HCT116 (cell line): Measurements from ENCODE around the gene BNC2. TPM values are rescaled to one million over a fixed set of nuclear protein-coding genes. Genes with fewer than 3 reads are reported as not detected.

Source experiments
- ATAC-seq: fragments of 200-7000 bp; cut with Tn5 transposase; 2 replicates; pipeline ENCODE4 v1.9.1; 2020; ENCODE audit warnings: mild to moderate bottlenecking, moderate library complexity
- BruUV-seq: library from RNA; stranded (reverse); fragments of 400-500 nt; replicated peaks from 2 replicates; lab custom pipeline; 2021; lab: Mats Ljungman, UMichigan
- CTCF ChIA-PET: fragments of 300-600 bp; sonication (Branson Sonifier 250); formaldehyde crosslinking; loops from one replicate; lab custom pipeline; 2021; ENCODE audit warnings: antibody characterized with exemption; lab: Charles Lee
- POLR2A ChIA-PET: fragments of 300-600, 350-600 bp; sonication (Branson Sonifier 250); formaldehyde crosslinking; loops from one replicate; lab custom pipeline; 2021; ENCODE audit warnings: antibody characterized with exemption; lab: Charles Lee
- RAD21 ChIA-PET, 2 experiments: fragments of 300-600 bp; sonication (Branson Sonifier 250); formaldehyde crosslinking; loops; one replicate each; lab custom pipeline; 2023; ENCODE audit warnings: low total read pairs in 2 of 2; ENCODE audit not compliant: uncharacterized antibody in 2 of 2, unreplicated experiment in 2 of 2, low non-redundant PET in 1 of 2; lab: Charles Lee
- DNase-seq: peaks from one replicate; pipeline ENCODE4 v3.0.0-alpha.2; 2010; ENCODE audit warnings: low read depth, low spot score
- H2AFZ ChIP-seq: fragments of 200-600 bp; shearing (Covaris generic), sonication (generic); 2 replicates; pipeline ENCODE4 v1.6.1; 2017; ENCODE audit warnings: low read depth, mixed run types, mixed read lengths, antibody characterized with exemption, low read length; ENCODE audit not compliant: poor library complexity, severe bottlenecking
- H3K27ac ChIP-seq: 2 replicates; pipeline ENCODE4 v1.5.1; 2012; ENCODE audit warnings: low read depth, low read length
- H3K27me3 ChIP-seq: fragments of 200-600 bp; sonication (generic); 2 replicates; pipeline ENCODE4 v1.6.1; 2016; ENCODE audit warnings: mixed run types, low read length, mixed read lengths; ENCODE audit not compliant: insufficient read depth
- H3K36me3 ChIP-seq, 2 experiments: fragments of 200-500 bp in 1 of 2; fragments of 200-600 bp in 1 of 2; sonication (Bioruptor generic) in 1 of 2; sonication (generic) in 1 of 2; 2 replicates each; pipeline versions ENCODE4 v1.5.1 to v1.6.1; 2014 to 2016; ENCODE audit warnings: low read length in 2 of 2, inconsistent platforms in 1 of 2, mixed read lengths in 1 of 2, mixed run types in 1 of 2; ENCODE audit not compliant: insufficient read depth in 2 of 2, control insufficient read depth in 1 of 2
- H3K4me1 ChIP-seq, 2 experiments: fragments of 200-600 bp in 1 of 2; sonication (generic) in 1 of 2; 2 replicates each; pipeline versions ENCODE4 v1.5.1 to v1.6.1; 2012 to 2017; ENCODE audit warnings: low read length in 2 of 2, inconsistent platforms in 1 of 2, mild to moderate bottlenecking in 1 of 2, mixed read lengths in 1 of 2, mixed run types in 1 of 2, moderate library complexity in 1 of 2; ENCODE audit not compliant: insufficient read depth in 2 of 2, control insufficient read depth in 1 of 2
- H3K4me2 ChIP-seq: fragments of 200-600 bp; sonication (generic); 2 replicates; pipeline ENCODE4 v1.6.1; 2017; ENCODE audit warnings: mixed run types, low read length, mixed read lengths
- H3K4me3 ChIP-seq, 2 experiments: fragments of 200-600 bp in 1 of 2; sonication (generic) in 1 of 2; replicated peaks in 1 of 2; 2 replicates each; pipeline ENCODE4 v1.5.1; 2011 to 2016; ENCODE audit warnings: low read length in 2 of 2, control low read depth in 1 of 2, low read depth in 1 of 2, mild to moderate bottlenecking in 1 of 2, mixed read lengths in 1 of 2, mixed run types in 1 of 2
- H3K79me2 ChIP-seq: fragments of 200-600 bp; sonication (generic); 2 replicates; pipeline ENCODE4 v1.6.1; 2017; ENCODE audit warnings: mild to moderate bottlenecking, mixed run types, low read length, moderate library complexity, mixed read lengths; ENCODE audit not compliant: insufficient read depth
- H3K9ac ChIP-seq: fragments of 200-600 bp; sonication (generic); 2 replicates; pipeline ENCODE4 v1.6.1; 2016; ENCODE audit warnings: low read length, mixed read lengths
- H3K9me2 ChIP-seq: fragments of 200-600 bp; sonication (generic), shearing (Covaris generic); 2 replicates; pipeline ENCODE4 v1.6.1; 2017; ENCODE audit warnings: mixed run types, mild to moderate bottlenecking, moderate library complexity; ENCODE audit not compliant: insufficient read depth
- H3K9me3 ChIP-seq, 2 experiments: fragments of 200-500 bp in 1 of 2; fragments of 200-600 bp in 1 of 2; sonication (Bioruptor generic) in 1 of 2; sonication (generic) in 1 of 2; 2 replicates each; pipeline ENCODE4 v1.6.1; 2014 to 2017; ENCODE audit warnings: low read length in 2 of 2, mixed read lengths in 2 of 2, inconsistent platforms in 1 of 2, low read depth in 1 of 2, mild to moderate bottlenecking in 1 of 2, mixed run types in 1 of 2, moderate library complexity in 1 of 2; ENCODE audit not compliant: control insufficient read depth in 1 of 2, insufficient read depth in 1 of 2
- H4K20me1 ChIP-seq: fragments of 200-600 bp; sonication (generic), shearing (Covaris generic); 2 replicates; pipeline ENCODE4 v1.6.1; 2017; ENCODE audit warnings: mixed run types, mild to moderate bottlenecking, moderate library complexity; ENCODE audit not compliant: insufficient read depth
- EGR1 ChIP-seq: IDR thresholded peaks from 2 replicates; pipeline ENCODE4 v1.6.1; 2012; ENCODE audit warnings: low read depth
- ELF1 ChIP-seq: IDR thresholded peaks from 2 replicates; pipeline ENCODE4 v1.6.1; 2012; ENCODE audit warnings: low read depth, borderline replicate concordance
- EZH2 ChIP-seq: fragments of 200-600 bp; sonication (generic); IDR thresholded peaks from 2 replicates; pipeline ENCODE4 v1.6.1; 2017; ENCODE audit warnings: antibody characterized with exemption, mixed run types
- EZH2phosphoT487 ChIP-seq: fragments of 200-600 bp; IDR thresholded peaks from 2 replicates; pipeline ENCODE4 v1.6.1; 2018; ENCODE audit warnings: antibody characterized with exemption, borderline replicate concordance
- FOSL1 ChIP-seq: IDR thresholded peaks from 2 replicates; pipeline ENCODE4 v1.6.1; 2012; ENCODE audit warnings: low read depth
- JUND ChIP-seq: IDR thresholded peaks from 2 replicates; pipeline ENCODE4 v1.6.1; 2012
- POLR2A ChIP-seq: IDR thresholded peaks from 2 replicates; pipeline ENCODE4 v1.7.0; 2011; ENCODE audit warnings: borderline replicate concordance; ENCODE audit not compliant: insufficient read depth, insufficient read length; ENCODE audit errors: extremely low read depth
- POLR2AphosphoS5 ChIP-seq: IDR thresholded peaks from 2 replicates; pipeline ENCODE4 v1.6.1; 2011; ENCODE audit warnings: mild to moderate bottlenecking, low read depth, low read length, moderate library complexity
- RAD21 ChIP-seq: IDR thresholded peaks from 2 replicates; pipeline ENCODE4 v1.6.1; 2012; ENCODE audit warnings: low read depth, mild to moderate bottlenecking
- SP1 ChIP-seq: IDR thresholded peaks from 2 replicates; pipeline ENCODE4 v1.6.1; 2012; ENCODE audit warnings: low read depth
- YY1 ChIP-seq: IDR thresholded peaks from 2 replicates; pipeline ENCODE4 v1.6.1; 2011; ENCODE audit warnings: low read length, low read depth, moderate library complexity, mild to moderate bottlenecking; ENCODE audit not compliant: insufficient replicate concordance; ENCODE audit errors: extremely low read depth
- ZFX ChIP-seq: fragments of 450-650 bp; IDR thresholded peaks from 2 replicates; pipeline ENCODE4 v1.6.1; 2017
- ZNF274 ChIP-seq: fragments of 200-500 bp; sonication (Bioruptor generic); IDR thresholded peaks from 2 replicates; pipeline ENCODE4 v1.6.1; 2014; ENCODE audit warnings: mild to moderate bottlenecking, low read depth, low read length, inconsistent platforms
- intact Hi-C: fragments of 100-400 bp; cut with micrococcal nuclease; formaldehyde crosslinking; loops from 2 replicates; pipeline ENCODE4 v1.10.0; 2022
- total RNA-seq: library from RNA; stranded (reverse); gene quantifications from one replicate; pipeline ENCODE4 v1.2.1, GENCODE V29; 2021; ENCODE audit not compliant: unreplicated experiment
- TF ChIP-seq, protein P1 (sequence below): IDR thresholded peaks from 2 replicates; pipeline ENCODE4 v1.6.1; 2011; ENCODE audit warnings: mild to moderate bottlenecking, low read length, moderate library complexity; ENCODE audit not compliant: insufficient replicate concordance; ENCODE audit errors: extremely low read depth
- TF ChIP-seq, protein P2 (sequence below): IDR thresholded peaks from 2 replicates; pipeline ENCODE4 v1.6.1; 2012; ENCODE audit warnings: low read depth
- TF ChIP-seq, protein P3 (sequence below), 3 experiments: fragments of 200-600 bp in 1 of 3; sonication (generic) in 1 of 3; IDR thresholded peaks in 2 of 3; conservative IDR thresholded peaks in 1 of 3; 2 replicates each; pipeline ENCODE4 v1.5.1; 2012 to 2017; ENCODE audit warnings: low read depth in 2 of 3, low read length in 2 of 3, antibody characterized with exemption in 1 of 3, borderline replicate concordance in 1 of 3, control low read depth in 1 of 3, mild to moderate bottlenecking in 1 of 3, mixed read lengths in 1 of 3, mixed run types in 1 of 3, moderate library complexity in 1 of 3; ENCODE audit not compliant: insufficient read depth in 1 of 3

BNC2 gene
- total RNA-seq, 1 experiment from 2014 or later = 0.37 TPM

DNA sequence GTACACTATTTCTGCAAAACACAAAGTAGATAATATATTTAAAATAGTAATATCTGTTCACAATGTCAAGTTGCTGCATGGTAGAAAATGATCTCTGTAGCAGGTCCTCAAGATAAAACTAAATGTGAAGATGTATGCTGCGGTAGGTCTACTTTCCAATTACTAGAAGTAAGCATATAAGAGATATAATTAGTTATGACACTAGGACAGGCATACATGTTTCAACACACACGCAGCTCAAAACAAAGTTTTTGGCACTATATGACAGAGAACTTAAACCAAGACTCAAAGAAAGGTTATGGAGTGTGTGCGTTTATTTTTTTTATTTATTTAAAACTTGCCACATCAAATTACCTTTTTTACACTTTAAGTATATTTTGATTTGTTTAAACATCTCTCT lies 23.5 kb downstream of the BNC2 start (continued):
- TF ChIP-seq, protein P1, sequence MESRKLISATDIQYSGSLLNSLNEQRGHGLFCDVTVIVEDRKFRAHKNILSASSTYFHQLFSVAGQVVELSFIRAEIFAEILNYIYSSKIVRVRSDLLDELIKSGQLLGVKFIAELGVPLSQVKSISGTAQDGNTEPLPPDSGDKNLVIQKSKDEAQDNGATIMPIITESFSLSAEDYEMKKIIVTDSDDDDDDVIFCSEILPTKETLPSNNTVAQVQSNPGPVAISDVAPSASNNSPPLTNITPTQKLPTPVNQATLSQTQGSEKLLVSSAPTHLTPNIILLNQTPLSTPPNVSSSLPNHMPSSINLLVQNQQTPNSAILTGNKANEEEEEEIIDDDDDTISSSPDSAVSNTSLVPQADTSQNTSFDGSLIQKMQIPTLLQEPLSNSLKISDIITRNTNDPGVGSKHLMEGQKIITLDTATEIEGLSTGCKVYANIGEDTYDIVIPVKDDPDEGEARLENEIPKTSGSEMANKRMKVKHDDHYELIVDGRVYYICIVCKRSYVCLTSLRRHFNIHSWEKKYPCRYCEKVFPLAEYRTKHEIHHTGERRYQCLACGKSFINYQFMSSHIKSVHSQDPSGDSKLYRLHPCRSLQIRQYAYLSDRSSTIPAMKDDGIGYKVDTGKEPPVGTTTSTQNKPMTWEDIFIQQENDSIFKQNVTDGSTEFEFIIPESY = no peak
- TF ChIP-seq JUND (no peak), ZFX (no peak), ZNF274 (no peak), POLR2A (no peak), RAD21 (no peak), EGR1 (no peak), EZH2 (no peak)

DNA sequence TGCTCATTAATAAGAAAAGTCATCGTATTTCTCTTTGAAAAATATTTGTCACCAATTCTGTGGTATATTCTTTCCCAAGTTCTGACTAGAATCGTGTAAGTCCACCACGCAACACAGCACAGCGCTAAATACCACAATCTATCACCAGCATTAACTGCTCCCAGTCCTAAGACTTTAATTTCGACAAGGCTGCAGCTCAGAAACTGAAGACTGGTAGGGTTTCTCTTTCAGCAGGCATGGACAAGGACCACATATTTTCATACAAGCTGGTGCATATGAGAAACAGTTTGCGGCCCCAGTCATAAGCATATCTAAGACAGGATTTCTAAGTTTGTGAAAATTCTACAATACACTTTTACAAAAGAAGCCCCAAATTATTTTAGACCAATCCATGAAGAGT lies 24.1 kb downstream of the BNC2 start:
- intact Hi-C loops = no loop called here
- Histone ChIP-seq H4K20me1 (no peaks in the 10 kb centered on the region), H3K36me3 (no peaks in the 10 kb centered on the region), H3K4me3 (no peak overlapping the region), H3K9me2 (no peaks in the 10 kb centered on the region), H2AFZ (no peak overlapping the region), H3K4me1 (no peaks in the 10 kb centered on the region), H3K27ac (no peak overlapping the region), H3K79me2 (no peaks in the 10 kb centered on the region), H3K27me3 (no peaks in the 10 kb centered on the region), H3K9me3 (no peaks in the 10 kb centered on the region), H3K9ac (no peak overlapping the region), H3K4me2 (no peak overlapping the region)
- POLR2A ChIA-PET = no interaction called here
- no TSS peak for BruUV-seq
- RAD21 ChIA-PET = no interaction called here
- DNase-seq (no peak), ATAC-seq (no peak)
- CTCF ChIA-PET = no interaction called here
- TF ChIP-seq ELF1 (no peak), FOSL1 (no peak), POLR2AphosphoS5 (no peak), SP1 (no peak), YY1 (no peak), POLR2A (no peak), EGR1 (no peak), EZH2phosphoT487 (no peak), EZH2 (no peak)
- TF ChIP-seq, protein P1 = no peak
- TF ChIP-seq, protein P2, sequence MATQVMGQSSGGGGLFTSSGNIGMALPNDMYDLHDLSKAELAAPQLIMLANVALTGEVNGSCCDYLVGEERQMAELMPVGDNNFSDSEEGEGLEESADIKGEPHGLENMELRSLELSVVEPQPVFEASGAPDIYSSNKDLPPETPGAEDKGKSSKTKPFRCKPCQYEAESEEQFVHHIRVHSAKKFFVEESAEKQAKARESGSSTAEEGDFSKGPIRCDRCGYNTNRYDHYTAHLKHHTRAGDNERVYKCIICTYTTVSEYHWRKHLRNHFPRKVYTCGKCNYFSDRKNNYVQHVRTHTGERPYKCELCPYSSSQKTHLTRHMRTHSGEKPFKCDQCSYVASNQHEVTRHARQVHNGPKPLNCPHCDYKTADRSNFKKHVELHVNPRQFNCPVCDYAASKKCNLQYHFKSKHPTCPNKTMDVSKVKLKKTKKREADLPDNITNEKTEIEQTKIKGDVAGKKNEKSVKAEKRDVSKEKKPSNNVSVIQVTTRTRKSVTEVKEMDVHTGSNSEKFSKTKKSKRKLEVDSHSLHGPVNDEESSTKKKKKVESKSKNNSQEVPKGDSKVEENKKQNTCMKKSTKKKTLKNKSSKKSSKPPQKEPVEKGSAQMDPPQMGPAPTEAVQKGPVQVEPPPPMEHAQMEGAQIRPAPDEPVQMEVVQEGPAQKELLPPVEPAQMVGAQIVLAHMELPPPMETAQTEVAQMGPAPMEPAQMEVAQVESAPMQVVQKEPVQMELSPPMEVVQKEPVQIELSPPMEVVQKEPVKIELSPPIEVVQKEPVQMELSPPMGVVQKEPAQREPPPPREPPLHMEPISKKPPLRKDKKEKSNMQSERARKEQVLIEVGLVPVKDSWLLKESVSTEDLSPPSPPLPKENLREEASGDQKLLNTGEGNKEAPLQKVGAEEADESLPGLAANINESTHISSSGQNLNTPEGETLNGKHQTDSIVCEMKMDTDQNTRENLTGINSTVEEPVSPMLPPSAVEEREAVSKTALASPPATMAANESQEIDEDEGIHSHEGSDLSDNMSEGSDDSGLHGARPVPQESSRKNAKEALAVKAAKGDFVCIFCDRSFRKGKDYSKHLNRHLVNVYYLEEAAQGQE = no peak
- TF ChIP-seq, protein P3, sequence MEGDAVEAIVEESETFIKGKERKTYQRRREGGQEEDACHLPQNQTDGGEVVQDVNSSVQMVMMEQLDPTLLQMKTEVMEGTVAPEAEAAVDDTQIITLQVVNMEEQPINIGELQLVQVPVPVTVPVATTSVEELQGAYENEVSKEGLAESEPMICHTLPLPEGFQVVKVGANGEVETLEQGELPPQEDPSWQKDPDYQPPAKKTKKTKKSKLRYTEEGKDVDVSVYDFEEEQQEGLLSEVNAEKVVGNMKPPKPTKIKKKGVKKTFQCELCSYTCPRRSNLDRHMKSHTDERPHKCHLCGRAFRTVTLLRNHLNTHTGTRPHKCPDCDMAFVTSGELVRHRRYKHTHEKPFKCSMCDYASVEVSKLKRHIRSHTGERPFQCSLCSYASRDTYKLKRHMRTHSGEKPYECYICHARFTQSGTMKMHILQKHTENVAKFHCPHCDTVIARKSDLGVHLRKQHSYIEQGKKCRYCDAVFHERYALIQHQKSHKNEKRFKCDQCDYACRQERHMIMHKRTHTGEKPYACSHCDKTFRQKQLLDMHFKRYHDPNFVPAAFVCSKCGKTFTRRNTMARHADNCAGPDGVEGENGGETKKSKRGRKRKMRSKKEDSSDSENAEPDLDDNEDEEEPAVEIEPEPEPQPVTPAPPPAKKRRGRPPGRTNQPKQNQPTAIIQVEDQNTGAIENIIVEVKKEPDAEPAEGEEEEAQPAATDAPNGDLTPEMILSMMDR (IDR thresholded peaks at IDR 0.05 in 2 of 3, conservative IDR thresholded peaks at IDR 0.05 in 1 of 3; ENCODE audit: borderline replicate concordance in 1 of 3, insufficient read depth in 1 of 3, low read depth in 2 of 3, low read length in 2 of 3) = no peak
